Coronary artery (tissue), 2 donors: ENCODE data around the gene TRAF4.

ENCODE experiments used
- DNase-seq: peaks from one replicate; pipeline ENCODE4 v3.0.0-alpha.2; 2017; ENCODE audit warnings: low spot score
- H3K27ac ChIP-seq, 2 donors: fragments of 200-600 bp; sonication (generic); one replicate each; pipeline ENCODE4 v1.5.1; 2016 to 2019
- H3K4me3 ChIP-seq: fragments of 200-600 bp; sonication (generic); 2 replicates; pipeline ENCODE4 v1.5.1; 2016; ENCODE audit warnings: mild to moderate bottlenecking, moderate library complexity
- CTCF ChIP-seq: fragments of 200-600 bp; sonication (generic); IDR thresholded peaks from one replicate; pipeline ENCODE4 v1.5.1; 2019; ENCODE audit warnings: antibody characterized with exemption

TRAF4 gene

GRCh38 chr17:28707339-28707720 lies 36.5 kb upstream of the TRAF4 start:
- DNase-seq: no peak
- no peak overlapping the region for H3K27ac ChIP-seq
- no peak overlapping the region for H3K4me3 ChIP-seq
- no peak for TF ChIP-seq CTCF

DNA sequence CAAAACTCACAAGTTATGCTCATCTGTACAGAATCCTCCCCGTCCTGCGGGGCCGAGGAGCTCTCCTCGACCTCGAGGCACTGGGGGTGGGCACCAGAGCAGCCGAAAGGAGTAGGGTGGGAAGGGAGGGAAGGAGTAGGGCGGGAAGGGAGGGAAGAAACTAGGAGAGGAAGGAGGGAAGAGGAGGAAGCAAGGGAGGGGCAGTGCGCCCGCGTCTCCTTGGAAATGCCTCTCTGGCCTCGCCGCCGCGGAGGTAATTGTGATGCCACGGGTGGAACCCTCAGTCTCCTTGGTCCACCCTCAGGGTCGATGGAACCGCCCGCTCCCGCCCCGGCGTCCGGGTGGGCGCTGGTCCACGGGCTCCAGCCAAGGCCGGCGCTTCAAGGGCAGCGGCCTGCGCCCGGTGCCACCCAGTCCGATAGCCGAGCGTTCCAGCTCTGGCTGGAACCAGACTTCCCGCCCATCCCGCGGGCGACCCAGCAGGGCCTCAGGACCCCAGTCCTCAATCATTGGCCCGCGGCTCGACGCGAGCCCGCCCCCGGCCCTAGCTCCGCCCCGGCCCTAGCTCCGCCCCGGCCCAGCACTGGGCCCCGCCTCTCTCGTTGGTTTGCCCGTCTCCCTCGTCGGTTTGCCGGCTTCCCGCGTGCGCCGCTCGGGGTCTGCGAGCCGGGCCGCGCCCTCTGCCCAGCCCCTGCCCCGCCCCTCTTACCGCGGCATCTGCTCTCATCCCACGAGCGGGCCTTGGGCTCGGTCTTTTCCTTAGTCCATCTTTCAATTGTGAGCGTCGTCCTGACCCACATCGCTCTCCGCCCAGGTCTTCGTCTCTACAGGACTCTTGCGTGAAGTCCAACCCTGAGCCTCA lies 32.7 kb upstream of the TRAF4 start:
- H3K27ac ChIP-seq: peak overlapping the region; percentile 83 to 94
- peak overlapping the region; percentile 72 for H3K4me3 ChIP-seq
- DNase-seq: peak; percentile 95
- no peak for TF ChIP-seq CTCF

GRCh38 chr17:28711723-28712031 lies 32.1 kb upstream of the TRAF4 start, which contains the start of gene PROCA1:
TSS of gene PROCA1 (minus strand) at chr17:28711888. CDS start at chr17:28711660, 228 bp downstream.
- peak; percentile 87 for DNase-seq
- Histone ChIP-seq H3K27ac (peak within 1 kb of the TSS; percentile 83 to 94), H3K4me3 (peak within 1 kb of the TSS; percentile 72)
- no peak for TF ChIP-seq CTCF

GRCh38 chr17:28712032-28712704 lies 31.6 kb upstream of the TRAF4 start:
- TF ChIP-seq CTCF: no peak
- H3K4me3 ChIP-seq: peak overlapping the region; percentile 72
- H3K27ac ChIP-seq: peak overlapping the region; percentile 83 to 94
- DNase-seq: no peak

- H3K27ac ChIP-seq: peak overlapping the region in 1 of 2 donors; percentile 94
- no peak overlapping the region for H3K4me3 ChIP-seq
- no peak for DNase-seq
- no peak for TF ChIP-seq CTCF
These were observed 31.0 kb upstream of the TRAF4 start for GRCh38 chr17:28712705-28713415.

DNA sequence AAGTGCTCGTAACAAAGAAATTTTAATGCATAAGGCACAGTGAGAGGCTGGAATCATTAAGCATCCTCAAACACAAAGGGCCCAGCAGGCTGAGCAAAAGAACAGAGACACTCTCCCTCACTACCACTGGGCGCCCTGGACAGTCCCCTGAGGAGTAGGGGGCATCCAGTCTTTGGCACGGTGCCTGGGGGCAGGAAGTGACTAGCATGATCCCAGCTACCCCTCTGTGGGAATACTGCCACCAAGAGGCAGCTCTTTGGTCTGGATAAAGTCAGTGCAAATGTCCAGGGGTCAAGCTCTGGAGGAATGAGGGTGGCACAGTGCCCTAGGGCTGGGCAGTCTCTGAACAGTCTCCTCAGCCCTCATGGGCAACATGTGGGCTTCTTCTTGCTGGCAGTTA lies 29.5 kb upstream of the TRAF4 start:
- no peak overlapping the region for H3K4me3 ChIP-seq
- DNase-seq: no peak
- no peak for TF ChIP-seq CTCF
- H3K27ac ChIP-seq: no peak overlapping the region
